ENCODE measurements around the gene PHF14. TPM values are rescaled to one million over a fixed set of nuclear protein-coding genes. Genes with fewer than 3 reads are reported as not detected.

Gene PHF14
- total and polyA plus RNA-seq, 2 donors (not counting 1 experiment from before 2014, with no cell fraction given): 9.6 to 43.7 TPM

- no CpG with 5 or more reads among the region's 1 CpG for WGBS (ENCODE audit: insufficient coverage)
- ATAC-seq (ENCODE audit: low read depth) (no peak), DNase-seq (no peak)
- Mint-ChIP-seq H3K27me3 (no peaks in the 10 kb centered on the region), H3K9me3 (ENCODE audit: insufficient read depth) (no peaks in the 10 kb centered on the region), H3K4me1 (no peaks in the 10 kb centered on the region), H3K27ac (no peak overlapping the region), H3K4me3 (no peak overlapping the region)
- no peak for TF ChIP-seq EZH2 (IDR thresholded peaks at IDR 0.05; ENCODE audit: borderline replicate concordance, insufficient read depth, low read depth, low read length, poor library complexity, severe bottlenecking)
- TF ChIP-seq, protein P1, sequence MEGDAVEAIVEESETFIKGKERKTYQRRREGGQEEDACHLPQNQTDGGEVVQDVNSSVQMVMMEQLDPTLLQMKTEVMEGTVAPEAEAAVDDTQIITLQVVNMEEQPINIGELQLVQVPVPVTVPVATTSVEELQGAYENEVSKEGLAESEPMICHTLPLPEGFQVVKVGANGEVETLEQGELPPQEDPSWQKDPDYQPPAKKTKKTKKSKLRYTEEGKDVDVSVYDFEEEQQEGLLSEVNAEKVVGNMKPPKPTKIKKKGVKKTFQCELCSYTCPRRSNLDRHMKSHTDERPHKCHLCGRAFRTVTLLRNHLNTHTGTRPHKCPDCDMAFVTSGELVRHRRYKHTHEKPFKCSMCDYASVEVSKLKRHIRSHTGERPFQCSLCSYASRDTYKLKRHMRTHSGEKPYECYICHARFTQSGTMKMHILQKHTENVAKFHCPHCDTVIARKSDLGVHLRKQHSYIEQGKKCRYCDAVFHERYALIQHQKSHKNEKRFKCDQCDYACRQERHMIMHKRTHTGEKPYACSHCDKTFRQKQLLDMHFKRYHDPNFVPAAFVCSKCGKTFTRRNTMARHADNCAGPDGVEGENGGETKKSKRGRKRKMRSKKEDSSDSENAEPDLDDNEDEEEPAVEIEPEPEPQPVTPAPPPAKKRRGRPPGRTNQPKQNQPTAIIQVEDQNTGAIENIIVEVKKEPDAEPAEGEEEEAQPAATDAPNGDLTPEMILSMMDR (IDR thresholded peaks at IDR 0.05): no peak
- Histone ChIP-seq H3K4me3 (ENCODE audit: control extremely low read depth in 1 of 5, extremely low read depth in 1 of 5, insufficient read depth in 1 of 5, low read depth in 2 of 5, low read length in 4 of 5) (no peak overlapping the region), H3K27ac (ENCODE audit: low read length in 2 of 2) (no peak overlapping the region), H3K4me1 (ENCODE audit: control insufficient read depth in 2 of 2, insufficient read depth in 2 of 2, low read length in 2 of 2) (no peaks in the 10 kb centered on the region), H4K20me1 (ENCODE audit: control insufficient read depth, insufficient read depth, low read length, poor library complexity, severe bottlenecking) (no peaks in the 10 kb centered on the region), H3K79me2 (ENCODE audit: control insufficient read depth, insufficient read depth, low read length) (no peaks in the 10 kb centered on the region), H3K9ac (ENCODE audit: low read length) (no peak overlapping the region), H2AFZ (ENCODE audit: insufficient read depth, low read depth, low read length, poor library complexity, severe bottlenecking) (no peak overlapping the region), H3K9me3 (ENCODE audit: control extremely low read depth in 1 of 3, control insufficient read depth in 2 of 3, insufficient read depth in 1 of 3, low read length in 2 of 3) (no peaks in the 10 kb centered on the region), H3K4me2 (replicated peaks; ENCODE audit: low read depth, low read length, poor library complexity, severe bottlenecking) (no peak overlapping the region), H3K36me3 (replicated peaks in 1 of 2; ENCODE audit: control extremely low read depth in 1 of 2, control insufficient read depth in 1 of 2, extremely low read depth in 1 of 2, insufficient read depth in 2 of 2, low read length in 1 of 2) (no peaks in the 10 kb centered on the region), H3K27me3 (replicated peaks in 1 of 4; ENCODE audit: control extremely low read depth in 1 of 4, control insufficient read depth in 3 of 4, insufficient read depth in 4 of 4, low read length in 3 of 4) (no peaks in the 10 kb centered on the region)
- intact Hi-C loops (cut with micrococcal nuclease): no loop called here
- CTCF ChIA-PET: interaction anchor here (1.1 kb wide), 1 partner anchor 9 kb away, joined by 4 read pairs; no protein-coding TSS in a partner anchor
- POLR2A ChIA-PET: no interaction called here
These were observed 229.6 kb downstream of the PHF14 start for GRCh38 chr7:11203224-11203623.

GRCh38 chr7:11203683-11204082, 230.0 kb downstream of the PHF14 start:
- TF ChIP-seq EZH2 (IDR thresholded peaks at IDR 0.05; ENCODE audit: borderline replicate concordance, insufficient read depth, low read depth, low read length, poor library complexity, severe bottlenecking): no peak
- TF ChIP-seq, protein P1 (IDR thresholded peaks at IDR 0.05): no peak
- H3K79me2 ChIP-seq (ENCODE audit: control insufficient read depth, insufficient read depth, low read length): no peaks in the 10 kb centered on the region
- intact Hi-C loops (cut with micrococcal nuclease): no loop called here
- H4K20me1 ChIP-seq (ENCODE audit: control insufficient read depth, insufficient read depth, low read length, poor library complexity, severe bottlenecking): no peaks in the 10 kb centered on the region
- no peak overlapping the region for H2AFZ ChIP-seq (ENCODE audit: insufficient read depth, low read depth, low read length, poor library complexity, severe bottlenecking)
- H3K4me3 ChIP-seq (ENCODE audit: control extremely low read depth in 1 of 5, extremely low read depth in 1 of 5, insufficient read depth in 1 of 5, low read depth in 2 of 5, low read length in 4 of 5): no peak overlapping the region
- Mint-ChIP-seq H3K27ac (no peak overlapping the region), H3K4me1 (no peaks in the 10 kb centered on the region), H3K27me3 (no peaks in the 10 kb centered on the region), H3K4me3 (no peak overlapping the region), H3K9me3 (ENCODE audit: insufficient read depth) (no peaks in the 10 kb centered on the region)
- ChIA-PET CTCF (interaction anchor here (1.1 to 1.3 kb wide), 2 partner anchors 8 to 10 kb away, joined by 3 to 4 read pairs; no protein-coding TSS in a partner anchor), POLR2A (no interaction called here)
- H3K9me3 ChIP-seq (ENCODE audit: control extremely low read depth in 1 of 3, control insufficient read depth in 2 of 3, insufficient read depth in 1 of 3, low read length in 2 of 3): no peaks in the 10 kb centered on the region
- DNase-seq (no peak), ATAC-seq (ENCODE audit: low read depth) (no peak)
- 100% methylated on average over 1 of the region's 3 CpGs for WGBS (ENCODE audit: insufficient coverage)
- H3K27ac ChIP-seq (ENCODE audit: low read length in 2 of 2): no peak overlapping the region
- H3K9ac ChIP-seq (ENCODE audit: low read length): no peak overlapping the region
- H3K4me2 ChIP-seq (replicated peaks; ENCODE audit: low read depth, low read length, poor library complexity, severe bottlenecking): no peak overlapping the region
- H3K36me3 ChIP-seq (replicated peaks in 1 of 2; ENCODE audit: control extremely low read depth in 1 of 2, control insufficient read depth in 1 of 2, extremely low read depth in 1 of 2, insufficient read depth in 2 of 2, low read length in 1 of 2): no peaks in the 10 kb centered on the region
- H3K27me3 ChIP-seq (replicated peaks in 1 of 4; ENCODE audit: control extremely low read depth in 1 of 4, control insufficient read depth in 3 of 4, insufficient read depth in 4 of 4, low read length in 3 of 4): no peaks in the 10 kb centered on the region
- no peaks in the 10 kb centered on the region for H3K4me1 ChIP-seq (ENCODE audit: control insufficient read depth in 2 of 2, insufficient read depth in 2 of 2, low read length in 2 of 2)
